ENCODE results near the gene UBE2G1.

Gene UBE2G1

DNA sequence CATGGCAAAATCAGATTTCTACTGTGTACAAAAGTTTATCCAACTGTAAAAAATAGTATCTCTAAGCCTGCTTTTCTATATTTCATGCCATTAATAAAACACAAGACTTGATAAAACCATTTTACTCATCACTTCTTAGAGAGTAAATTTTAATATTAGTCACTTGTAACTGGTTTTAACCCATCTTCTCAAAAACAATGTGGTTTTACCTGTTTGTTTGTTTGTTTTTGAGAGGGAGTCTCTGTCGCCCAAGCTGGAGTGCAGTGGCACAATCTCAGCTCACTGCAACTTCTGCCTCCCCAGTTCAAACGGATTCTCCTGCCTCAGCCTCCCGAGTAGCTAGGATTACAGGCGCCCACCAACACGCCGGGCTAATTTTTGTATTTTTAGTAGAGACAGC lies 32.1 kb downstream of the UBE2G1 start:
- no peak for DNase-seq (ENCODE audit: low read depth in 2 of 2)

- no peak for DNase-seq (ENCODE audit: low read depth in 2 of 2)
Measured at GRCh38 chr17:4333041-4333440, 33.4 kb downstream of the UBE2G1 start.

DNA sequence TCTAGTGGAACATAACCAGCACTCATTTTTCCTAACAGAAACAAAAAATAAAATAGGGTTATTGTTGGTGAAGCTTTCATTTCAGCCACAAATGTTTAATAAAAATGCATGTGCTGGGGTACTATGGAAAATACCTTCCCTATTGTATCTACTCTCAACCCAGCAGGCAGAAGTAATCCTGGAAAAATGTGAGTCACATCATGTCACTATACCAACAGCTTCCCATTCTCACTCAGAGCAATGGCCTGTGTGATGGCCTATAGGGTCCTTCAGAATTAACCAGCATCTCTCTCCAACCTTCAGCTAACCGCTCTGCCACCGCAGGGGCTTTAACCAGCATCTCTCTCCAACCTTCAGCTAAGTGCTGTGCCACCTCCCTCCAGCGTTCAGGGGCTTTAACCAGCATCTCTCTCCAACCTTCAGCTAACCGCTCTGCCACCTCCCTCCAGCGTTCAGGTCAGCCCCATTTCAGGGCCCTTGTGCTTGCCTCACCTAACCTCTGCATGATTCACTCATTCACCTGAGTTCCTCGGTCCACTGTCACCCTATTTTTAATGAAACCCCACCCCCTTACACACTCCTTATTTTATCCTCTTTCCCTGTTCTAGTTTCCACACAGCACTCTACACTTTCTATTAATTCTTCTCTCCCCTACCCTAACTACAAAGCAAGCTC lies 34.0 kb downstream of the UBE2G1 start:
- DNase-seq (ENCODE audit: low read depth in 2 of 2) = no peak

- DNase-seq (ENCODE audit: low read depth in 2 of 2) = no peak
Measured at GRCh38 chr17:4331614-4332013, 34.9 kb downstream of the UBE2G1 start.

DNA sequence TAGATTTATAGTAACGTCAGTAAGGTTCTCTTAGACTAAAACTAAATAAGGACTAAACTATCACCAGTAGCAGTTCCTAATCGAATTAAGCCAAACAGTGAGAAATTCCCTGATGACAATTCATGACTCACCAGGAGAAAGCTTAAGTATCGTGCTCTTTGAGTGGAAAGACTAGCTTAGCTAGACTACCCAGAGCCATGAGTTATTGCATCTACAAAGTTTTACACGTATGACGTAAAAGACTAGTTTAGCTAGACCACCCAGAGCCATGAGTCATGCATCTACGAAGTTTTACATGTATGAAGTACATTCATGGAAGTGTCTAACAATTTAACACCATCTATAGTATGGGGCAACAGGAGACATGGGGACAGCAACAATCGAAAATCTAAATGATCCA lies 36.6 kb downstream of the UBE2G1 start:
- DNase-seq (ENCODE audit: low read depth in 2 of 2) = peak; percentile 93 to 95

GRCh38 chr17:4327606-4328005 lies 38.9 kb downstream of the UBE2G1 start:
- no peak for DNase-seq (ENCODE audit: low read depth in 2 of 2)

DNA sequence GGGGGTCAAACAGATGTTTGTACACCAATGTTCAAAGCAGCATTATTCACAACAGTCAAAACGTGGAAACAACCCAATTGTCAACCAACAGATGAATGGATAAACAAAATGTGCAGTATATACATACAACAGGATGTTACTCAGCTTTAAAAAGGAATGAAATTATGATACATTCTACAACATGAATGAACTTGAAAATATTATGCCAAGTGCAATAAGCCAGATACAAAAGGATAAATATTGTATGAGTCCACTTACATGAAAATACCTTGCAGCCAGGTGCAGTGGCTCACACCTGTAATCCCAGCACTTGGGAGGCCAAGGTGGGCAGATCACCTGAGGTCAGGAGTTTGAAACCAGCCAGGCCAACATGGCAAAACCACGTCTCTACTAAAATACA lies 39.9 kb downstream of the UBE2G1 start:
- no peak for DNase-seq (ENCODE audit: low read depth in 2 of 2)

DNA sequence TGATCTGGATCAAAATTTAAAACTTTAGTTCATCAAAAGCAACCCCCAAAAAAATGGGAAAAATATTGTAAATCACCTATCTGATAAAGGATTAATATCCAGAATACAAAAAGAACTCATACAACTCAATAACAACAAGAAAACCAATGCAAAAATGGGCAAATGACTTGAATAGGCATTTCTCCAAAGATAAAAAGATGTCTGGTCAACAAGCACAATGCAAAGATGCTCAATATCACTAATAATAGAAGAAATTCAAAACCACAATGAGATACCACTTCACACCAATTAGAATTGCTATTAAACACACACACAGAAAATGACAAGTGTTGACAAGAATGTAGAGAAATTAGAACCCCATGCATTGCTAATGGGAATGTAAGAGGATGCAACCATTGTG lies 40.4 kb downstream of the UBE2G1 start:
- DNase-seq (ENCODE audit: low read depth in 2 of 2) = no peak

DNA sequence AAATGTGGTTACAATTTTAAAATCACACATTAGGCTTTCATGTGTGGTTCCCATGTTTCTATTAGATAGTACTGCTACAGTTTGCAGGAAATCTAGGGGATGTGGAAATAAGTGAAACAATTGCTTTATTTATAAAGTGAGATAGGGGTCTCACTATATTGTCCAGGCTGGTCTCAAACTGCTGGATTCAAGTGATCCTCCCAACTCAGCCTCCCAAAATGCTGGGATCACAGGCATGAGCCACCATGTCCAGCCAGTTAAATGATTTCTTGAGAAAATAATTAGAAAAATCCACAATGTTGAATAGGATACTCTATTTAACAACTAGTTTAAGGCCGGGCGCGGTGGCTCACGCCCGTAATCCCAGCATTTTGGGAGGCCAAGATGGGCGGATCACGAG lies 42.0 kb downstream of the UBE2G1 start:
- no peak for DNase-seq (ENCODE audit: low read depth in 2 of 2)

DNA sequence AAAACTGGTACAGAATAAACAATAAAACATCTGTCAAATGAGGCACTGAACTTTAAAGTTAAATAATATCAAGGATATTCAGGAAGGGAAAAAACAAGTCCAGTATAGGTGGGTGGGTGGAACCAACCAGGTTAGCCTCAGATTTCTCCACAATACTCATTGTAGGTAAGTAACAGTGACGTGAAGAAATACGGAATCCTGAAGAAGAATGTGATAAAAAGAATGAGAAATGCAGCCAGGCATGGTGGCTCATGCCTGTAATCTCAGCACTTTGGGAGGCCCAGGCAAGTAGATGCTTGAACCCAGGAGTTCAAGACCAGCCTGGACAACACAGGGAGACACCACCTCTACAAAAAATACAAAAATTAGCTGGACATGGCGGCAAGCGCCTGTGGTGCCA lies 47.3 kb downstream of the UBE2G1 start:
- DNase-seq (ENCODE audit: low read depth in 2 of 2) = no peak

DNA sequence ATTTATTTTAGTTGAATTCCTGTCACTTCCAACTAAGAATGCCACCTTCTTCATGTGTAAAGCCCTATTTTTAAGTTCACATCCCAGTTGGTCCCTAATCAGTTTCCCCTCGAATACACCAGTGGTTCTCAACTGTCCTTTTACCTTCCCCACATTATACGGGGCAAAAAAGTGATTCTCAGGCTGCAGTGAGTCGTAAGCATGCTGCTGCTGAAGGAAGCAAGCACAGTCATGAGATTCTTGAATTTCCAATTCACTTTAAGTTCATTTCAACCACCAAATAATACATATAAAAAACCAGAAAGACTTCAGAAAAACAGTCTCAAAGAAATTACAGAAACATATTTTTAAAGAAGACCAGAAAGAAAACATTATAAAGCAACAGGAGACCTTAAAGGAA lies 47.9 kb downstream of the UBE2G1 start:
- DNase-seq (ENCODE audit: low read depth in 2 of 2) = no peak

DNA sequence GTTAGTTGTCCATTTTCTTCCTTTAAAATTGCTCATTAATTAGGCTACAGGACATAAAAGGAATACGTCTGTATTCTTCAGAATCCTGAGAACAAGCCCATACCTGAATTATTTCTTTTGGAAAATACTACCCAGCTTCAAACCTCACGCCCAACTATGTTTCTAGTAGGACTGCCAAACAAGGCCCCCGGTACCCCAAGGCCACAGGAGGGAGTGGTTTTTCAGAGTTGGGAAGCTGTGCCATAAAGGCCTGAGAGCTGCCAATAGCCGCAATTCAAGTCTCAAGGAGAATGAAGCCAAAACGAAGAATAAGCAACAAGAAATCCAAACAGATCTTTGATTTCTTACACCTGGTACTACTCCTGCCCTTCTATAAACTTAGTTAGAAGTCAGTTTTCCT lies 48.3 kb downstream of the UBE2G1 start:
- no peak for DNase-seq (ENCODE audit: low read depth in 2 of 2)

- no peak for DNase-seq (ENCODE audit: low read depth in 2 of 2)
Measured at GRCh38 chr17:4317610-4318009, 48.9 kb downstream of the UBE2G1 start.

- no peak for DNase-seq (ENCODE audit: low read depth in 2 of 2)
Measured at GRCh38 chr17:4316648-4317047, 49.8 kb downstream of the UBE2G1 start.

DNA sequence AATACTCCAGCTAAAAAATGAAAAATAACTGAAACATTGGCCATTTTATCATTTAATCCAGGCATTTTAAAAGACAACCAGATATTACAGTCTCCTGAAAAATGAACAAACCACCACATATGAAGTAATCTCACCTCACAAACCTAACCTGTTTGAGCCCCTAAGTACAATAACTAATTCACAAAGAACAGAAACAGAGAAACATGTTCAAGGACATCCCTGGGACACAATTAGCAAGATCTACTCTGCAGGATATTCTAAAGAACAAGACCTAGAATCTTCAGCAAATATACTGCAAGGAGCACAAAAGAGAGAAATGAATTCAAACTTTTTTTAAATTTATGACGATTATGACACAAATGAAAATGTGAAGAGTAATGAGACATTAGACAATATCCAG lies 51.9 kb downstream of the UBE2G1 start:
- no peak for DNase-seq (ENCODE audit: low read depth in 2 of 2)

- DNase-seq (ENCODE audit: low read depth in 2 of 2) = no peak
Measured at GRCh38 chr17:4314179-4314578, 52.3 kb downstream of the UBE2G1 start.

GRCh38 chr17:4313221-4314114 lies 53.0 kb downstream of the UBE2G1 start:
- DNase-seq (ENCODE audit: low read depth in 2 of 2) = no peak

DNA sequence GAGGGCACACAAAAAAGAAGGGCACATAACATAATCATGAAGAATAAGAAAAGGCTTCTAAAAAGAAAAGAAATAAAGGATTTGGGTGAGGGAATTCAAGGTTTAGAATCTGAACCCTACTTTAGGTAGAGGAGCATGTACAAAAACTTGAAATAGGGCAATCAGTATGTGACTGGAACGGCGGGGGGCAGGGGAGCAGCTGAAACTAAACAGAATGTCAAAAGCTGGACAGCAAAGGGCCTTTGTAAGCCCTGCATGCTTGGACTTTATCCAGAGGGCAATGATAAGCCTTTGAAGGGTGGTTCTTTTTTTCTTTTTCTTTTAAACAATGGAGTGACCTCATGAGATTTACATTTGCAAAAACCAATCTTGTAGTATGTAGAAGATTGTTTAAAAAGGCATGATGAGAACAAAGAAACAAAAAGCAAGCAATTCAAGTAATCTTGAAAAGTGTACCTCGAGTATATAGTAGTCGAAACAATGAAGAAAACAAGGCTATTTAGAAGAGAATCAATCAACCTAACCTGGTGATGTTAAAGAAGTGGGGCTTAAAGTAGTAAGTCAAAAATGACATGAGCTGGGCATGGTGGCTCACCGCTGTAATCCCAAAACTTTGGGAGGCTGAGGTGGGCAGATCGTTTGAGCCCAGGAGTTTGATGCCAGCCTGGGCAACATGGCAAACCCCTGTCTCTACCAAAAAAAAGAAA lies 56.0 kb downstream of the UBE2G1 start:
- DNase-seq (ENCODE audit: low read depth in 2 of 2) = no peak

DNA sequence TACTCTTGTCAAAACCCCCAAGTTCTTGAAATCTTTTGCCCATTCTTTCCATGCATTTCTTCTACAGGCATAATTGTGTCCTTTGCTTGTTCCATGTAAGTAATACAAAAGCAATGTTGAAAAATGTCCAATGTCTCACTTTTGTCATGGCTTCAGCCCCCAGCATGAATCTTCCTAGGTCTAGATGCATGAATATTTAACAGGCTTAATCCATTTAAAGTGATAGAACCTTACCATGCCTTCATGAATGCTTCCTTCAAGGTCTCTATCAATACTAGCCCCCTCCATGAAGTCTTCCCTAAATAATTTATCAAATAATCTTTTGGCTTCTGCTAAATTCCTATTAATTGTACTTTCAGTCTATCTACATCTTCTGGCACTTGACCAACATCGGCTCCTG lies 56.6 kb downstream of the UBE2G1 start:
- DNase-seq (ENCODE audit: low read depth in 2 of 2) = no peak

DNA sequence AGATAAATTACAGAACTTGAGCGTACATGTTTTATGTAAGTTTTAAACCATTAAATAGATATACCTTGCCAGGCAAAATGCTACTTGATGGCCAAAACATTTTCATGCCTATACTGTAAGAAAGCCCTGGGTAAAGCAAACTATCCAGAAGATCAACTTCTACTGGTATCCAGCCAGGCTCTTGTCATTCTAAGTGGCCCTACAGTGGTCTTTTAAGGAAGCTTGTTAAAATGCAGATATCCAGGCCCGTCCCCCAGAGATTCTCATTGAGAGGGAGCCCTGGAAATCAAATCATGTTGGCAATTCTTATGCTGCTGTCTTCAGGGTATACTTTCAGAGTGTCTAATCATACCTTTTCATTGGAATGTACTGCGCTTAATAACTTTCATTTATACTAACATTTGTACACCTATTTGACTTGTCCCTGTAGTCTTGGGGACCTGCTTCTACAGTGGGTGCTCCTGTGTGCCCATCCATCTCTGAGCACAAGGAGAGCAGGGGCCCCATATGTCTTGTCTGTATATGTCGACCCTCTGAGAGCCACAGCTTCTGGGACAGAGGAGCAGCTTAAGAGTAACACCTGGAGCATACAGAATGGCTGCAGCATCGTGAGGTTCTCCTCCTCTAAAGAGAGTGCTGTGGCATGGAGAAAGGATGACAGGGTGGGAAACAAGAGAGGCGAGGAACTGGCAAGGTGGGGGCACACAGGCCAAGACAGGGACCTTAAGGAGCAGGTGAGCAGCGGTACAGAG lies 59.1 kb downstream of the UBE2G1 start:
- no peak for DNase-seq (ENCODE audit: low read depth in 2 of 2)

DNA sequence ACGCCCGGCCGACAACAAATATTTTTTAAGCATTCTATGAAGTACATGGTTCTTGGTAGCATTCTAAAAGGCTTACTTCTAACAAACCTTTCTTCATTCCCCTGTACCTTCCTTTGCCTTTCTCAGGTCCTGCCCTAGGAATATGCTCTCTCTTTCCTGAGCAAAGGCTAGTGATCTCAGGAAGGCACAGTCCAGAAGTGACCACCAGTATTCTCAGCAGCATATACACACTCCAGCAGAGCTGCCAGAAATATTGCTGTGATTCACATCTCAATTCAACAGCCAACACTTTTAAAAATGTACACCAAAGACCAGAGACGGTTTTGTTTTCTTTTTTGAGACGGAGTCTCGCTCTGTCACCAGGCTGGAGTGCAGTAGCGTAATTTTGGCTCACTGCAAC lies 61.3 kb downstream of the UBE2G1 start:
- DNase-seq (ENCODE audit: low read depth in 2 of 2) = no peak
